GM19193 (cell line): ENCODE results near the gene PMFBP1.

Experiments used
- POLR2A ChIP-seq: IDR thresholded peaks from 4 replicates; pipeline ENCODE4 v1.6.1; 2011; ENCODE audit not compliant: insufficient read depth, insufficient read length; ENCODE audit errors: extremely low read depth

Gene PMFBP1

GRCh38 chr16:72172105-72173034 is at the start of gene PMFBP1:
PMFBP1 (minus strand) TSS chr16:72172155; CDS start chr16:72171208, 947 bp downstream.
- TF ChIP-seq POLR2A: no peak

- no peak for TF ChIP-seq POLR2A
These were observed 49.7 kb upstream of the PMFBP1 start for GRCh38 chr16:72221630-72222024.

GRCh38 chr16:72220875-72221629 is 49.1 kb upstream of the PMFBP1 start:
- no peak for TF ChIP-seq POLR2A

GRCh38 chr16:72219282-72219681 is 47.3 kb upstream of the PMFBP1 start:
- no peak for TF ChIP-seq POLR2A

GRCh38 chr16:72216767-72217166 is 44.8 kb upstream of the PMFBP1 start:
- TF ChIP-seq POLR2A: no peak

GRCh38 chr16:72214821-72215220 is 42.9 kb upstream of the PMFBP1 start:
- no peak for TF ChIP-seq POLR2A

- no peak for TF ChIP-seq POLR2A
These were observed 39.2 kb upstream of the PMFBP1 start for GRCh38 chr16:72211110-72211509.

- TF ChIP-seq POLR2A: no peak
These were observed 38.6 kb upstream of the PMFBP1 start for GRCh38 chr16:72210555-72210954.

- no peak for TF ChIP-seq POLR2A
These were observed 38.1 kb upstream of the PMFBP1 start for GRCh38 chr16:72210072-72210471.

- no peak for TF ChIP-seq POLR2A
These were observed 34.3 kb upstream of the PMFBP1 start for GRCh38 chr16:72206299-72206698.

GRCh38 chr16:72203401-72203800 is 31.4 kb upstream of the PMFBP1 start:
- TF ChIP-seq POLR2A: no peak

GRCh38 chr16:72202014-72202413 is 30.1 kb upstream of the PMFBP1 start:
- no peak for TF ChIP-seq POLR2A

- no peak for TF ChIP-seq POLR2A
These were observed 29.4 kb upstream of the PMFBP1 start for GRCh38 chr16:72201387-72201786.

GRCh38 chr16:72199761-72200337 is 27.9 kb upstream of the PMFBP1 start:
- no peak for TF ChIP-seq POLR2A

- no peak for TF ChIP-seq POLR2A
These were observed 26.8 kb upstream of the PMFBP1 start for GRCh38 chr16:72198771-72199201.
